Epithelial cell of proximal tubule (primary cell): Measurements from ENCODE around the gene LRRTM2. TPM values are rescaled to one million over a fixed set of nuclear protein-coding genes. Genes with fewer than 3 reads are reported as not detected.

Experiments used
- DNase-seq: peaks from one replicate; pipeline ENCODE4 v3.0.0-alpha.2; 2011; ENCODE audit warnings: low read depth
- H3K4me3 ChIP-seq: 2 replicates; pipeline ENCODE4 v1.5.1; 2011; ENCODE audit warnings: low read depth, mild to moderate bottlenecking, low read length
- total RNA-seq: library from RNA; depleted of rRNA; stranded (reverse); fragments of >200 nt; gene quantifications from 2 replicates; pipeline ENCODE4 v1.2.3, GENCODE V29; 2015
- TF ChIP-seq, protein P1 (sequence below): conservative IDR thresholded peaks from 2 replicates; pipeline ENCODE4 v1.5.1; 2012; ENCODE audit warnings: low read depth, mild to moderate bottlenecking, low read length

Gene LRRTM2
- total RNA-seq, 1 donor from 2014 or later, result not detected

DNA sequence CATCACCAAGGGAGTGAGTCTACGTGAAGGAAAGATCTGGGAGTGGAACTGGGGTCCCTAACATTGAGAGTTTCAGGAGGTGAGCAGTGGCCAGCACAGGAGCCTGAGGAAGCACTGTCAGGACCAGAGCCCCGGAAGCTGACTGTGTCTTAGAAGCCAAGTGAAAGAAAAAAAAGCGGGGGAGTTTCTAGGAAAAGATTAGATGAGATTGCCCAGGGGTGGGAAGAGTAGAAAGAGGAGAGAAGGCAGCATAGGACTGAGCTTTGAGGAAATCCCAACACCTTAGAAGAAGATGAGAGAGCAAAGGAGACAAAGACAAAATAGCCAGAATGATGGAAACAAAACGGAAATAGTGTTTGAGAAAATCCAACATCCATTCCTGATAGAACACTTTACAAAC lies 37.0 kb upstream of the LRRTM2 start:
- no peak overlapping the region for H3K4me3 ChIP-seq
- TF ChIP-seq, protein P1, sequence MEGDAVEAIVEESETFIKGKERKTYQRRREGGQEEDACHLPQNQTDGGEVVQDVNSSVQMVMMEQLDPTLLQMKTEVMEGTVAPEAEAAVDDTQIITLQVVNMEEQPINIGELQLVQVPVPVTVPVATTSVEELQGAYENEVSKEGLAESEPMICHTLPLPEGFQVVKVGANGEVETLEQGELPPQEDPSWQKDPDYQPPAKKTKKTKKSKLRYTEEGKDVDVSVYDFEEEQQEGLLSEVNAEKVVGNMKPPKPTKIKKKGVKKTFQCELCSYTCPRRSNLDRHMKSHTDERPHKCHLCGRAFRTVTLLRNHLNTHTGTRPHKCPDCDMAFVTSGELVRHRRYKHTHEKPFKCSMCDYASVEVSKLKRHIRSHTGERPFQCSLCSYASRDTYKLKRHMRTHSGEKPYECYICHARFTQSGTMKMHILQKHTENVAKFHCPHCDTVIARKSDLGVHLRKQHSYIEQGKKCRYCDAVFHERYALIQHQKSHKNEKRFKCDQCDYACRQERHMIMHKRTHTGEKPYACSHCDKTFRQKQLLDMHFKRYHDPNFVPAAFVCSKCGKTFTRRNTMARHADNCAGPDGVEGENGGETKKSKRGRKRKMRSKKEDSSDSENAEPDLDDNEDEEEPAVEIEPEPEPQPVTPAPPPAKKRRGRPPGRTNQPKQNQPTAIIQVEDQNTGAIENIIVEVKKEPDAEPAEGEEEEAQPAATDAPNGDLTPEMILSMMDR, result no peak
- no peak for DNase-seq

DNA sequence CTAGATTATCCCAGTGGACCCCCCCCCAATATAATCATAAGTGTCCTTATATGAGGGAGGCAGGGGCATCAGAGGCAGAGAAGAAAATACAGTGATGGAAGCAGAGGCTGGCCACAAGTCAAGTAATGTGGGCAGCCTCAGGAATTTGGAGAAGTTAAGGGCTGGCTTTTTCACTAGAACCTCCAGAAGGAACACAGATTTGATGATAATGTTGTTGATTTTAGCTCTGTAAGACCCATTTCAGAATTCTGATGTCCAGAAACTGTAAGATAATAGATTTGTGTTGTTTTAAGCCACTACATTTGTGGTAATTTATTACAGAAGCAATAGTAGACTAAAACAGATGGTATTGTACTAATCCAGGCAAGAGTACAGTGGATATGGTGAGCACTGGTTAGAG lies 36.3 kb upstream of the LRRTM2 start:
- H3K4me3 ChIP-seq, result no peak overlapping the region
- TF ChIP-seq, protein P1, result no peak
- no peak for DNase-seq

DNA sequence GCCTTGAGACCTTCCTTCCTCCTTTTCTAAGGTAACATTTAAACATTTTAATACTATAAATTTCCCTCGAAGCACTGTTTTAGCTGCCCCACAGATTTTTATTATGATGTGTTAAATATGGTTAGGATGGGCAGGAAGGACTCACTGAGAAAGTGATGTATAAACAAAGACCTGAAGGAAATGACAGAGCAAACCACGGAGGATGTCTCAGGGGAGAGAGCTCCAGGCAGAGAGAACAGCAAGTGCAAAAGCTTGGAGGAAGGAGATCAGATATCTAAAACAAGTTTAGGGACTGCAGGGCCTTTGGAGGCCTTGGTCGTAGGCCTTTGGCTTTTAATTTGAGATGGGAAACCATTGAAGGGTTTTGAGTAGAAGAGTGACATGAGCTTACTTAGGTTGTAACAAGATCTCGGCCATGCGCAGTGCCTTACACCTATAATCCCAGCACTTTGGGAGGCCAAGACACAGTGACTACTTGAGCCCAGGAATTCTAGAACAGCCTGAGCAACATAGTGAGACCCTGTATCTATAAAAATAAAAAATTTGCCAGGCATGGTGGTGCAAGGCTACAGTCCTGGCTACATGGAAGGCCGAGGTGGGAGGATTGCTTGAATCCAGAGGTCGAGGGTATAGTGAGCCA lies 35.5 kb upstream of the LRRTM2 start:
- H3K4me3 ChIP-seq, result no peak overlapping the region
- TF ChIP-seq, protein P1, result no peak
- DNase-seq, result no peak

DNA sequence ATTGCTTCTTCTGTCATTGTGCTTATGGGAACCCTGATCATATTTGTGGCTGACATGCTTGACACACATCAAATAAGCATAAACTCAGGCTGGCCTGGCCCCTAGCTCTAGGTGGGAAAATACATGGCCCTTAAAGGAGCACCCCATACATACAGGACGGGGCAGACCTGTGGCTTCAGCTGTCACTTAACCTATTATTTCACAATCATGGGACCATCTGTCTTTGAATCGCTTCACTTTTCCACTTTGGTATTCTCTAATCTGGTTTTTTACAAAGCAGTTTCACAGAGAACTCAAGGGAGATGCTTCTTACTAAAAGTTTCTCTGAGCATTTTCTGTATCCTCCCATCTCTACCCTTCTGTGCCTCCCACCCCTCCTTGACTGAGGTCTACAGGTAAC lies 34.6 kb upstream of the LRRTM2 start:
- H3K4me3 ChIP-seq, result no peak overlapping the region
- DNase-seq, result no peak
- TF ChIP-seq, protein P1, result no peak

DNA sequence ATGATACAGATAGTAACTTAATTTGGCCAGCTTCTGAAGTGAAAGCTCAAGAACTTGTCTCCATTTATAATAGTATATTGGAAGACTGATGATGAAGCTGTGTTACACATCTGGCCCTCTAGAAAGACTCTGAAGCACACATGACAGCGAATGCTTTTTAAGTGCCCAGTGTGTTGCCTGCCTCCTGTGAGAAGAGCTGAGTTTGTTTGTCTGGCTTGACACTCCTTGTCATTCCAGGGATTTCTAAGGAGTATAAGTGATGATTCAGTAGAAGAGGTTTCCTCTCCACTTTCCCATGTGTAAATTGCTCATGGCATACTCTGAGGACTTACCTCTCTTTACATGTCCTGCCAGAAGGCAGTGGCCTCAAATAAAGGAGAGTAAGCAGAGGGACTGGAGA lies 30.4 kb upstream of the LRRTM2 start:
- peak; percentile 65 for DNase-seq
- TF ChIP-seq, protein P1, result no peak

DNA sequence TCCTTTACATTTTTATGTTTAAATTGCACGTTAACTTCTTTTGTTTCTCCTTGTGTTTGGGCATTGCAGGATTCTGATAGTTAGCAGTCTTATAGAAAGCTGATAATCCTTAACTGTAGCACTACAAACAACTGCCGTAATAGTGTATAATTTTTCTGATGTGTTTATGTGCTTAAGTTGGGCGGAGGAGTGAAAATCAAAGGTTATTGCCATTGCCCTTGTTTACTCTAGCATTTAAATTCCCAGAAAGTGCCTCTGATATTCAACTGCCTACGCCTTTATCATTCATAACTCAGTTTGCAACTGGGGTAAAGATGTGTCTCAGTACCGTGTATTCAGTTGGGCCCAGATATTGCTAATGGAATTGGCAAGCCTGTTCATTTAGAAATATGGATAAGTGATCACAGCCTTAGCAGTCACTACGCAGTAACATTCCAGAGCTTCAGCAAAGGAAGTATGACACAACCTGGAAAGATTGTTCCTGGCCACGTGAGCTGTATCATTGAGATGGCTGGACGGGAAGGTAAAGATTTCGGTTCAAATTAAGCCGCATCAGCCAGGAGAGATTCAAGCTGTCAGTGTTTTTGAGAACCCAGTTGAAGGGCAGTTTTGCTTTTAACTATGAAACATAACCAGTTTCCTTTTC lies 28.1 kb upstream of the LRRTM2 start:
- TF ChIP-seq, protein P1, result no peak
- no peak for DNase-seq
- H3K4me3 ChIP-seq, result no peak overlapping the region

More for the DNA sequence above, 30.4 kb upstream of the LRRTM2 start:
- no peak overlapping the region for H3K4me3 ChIP-seq

DNA sequence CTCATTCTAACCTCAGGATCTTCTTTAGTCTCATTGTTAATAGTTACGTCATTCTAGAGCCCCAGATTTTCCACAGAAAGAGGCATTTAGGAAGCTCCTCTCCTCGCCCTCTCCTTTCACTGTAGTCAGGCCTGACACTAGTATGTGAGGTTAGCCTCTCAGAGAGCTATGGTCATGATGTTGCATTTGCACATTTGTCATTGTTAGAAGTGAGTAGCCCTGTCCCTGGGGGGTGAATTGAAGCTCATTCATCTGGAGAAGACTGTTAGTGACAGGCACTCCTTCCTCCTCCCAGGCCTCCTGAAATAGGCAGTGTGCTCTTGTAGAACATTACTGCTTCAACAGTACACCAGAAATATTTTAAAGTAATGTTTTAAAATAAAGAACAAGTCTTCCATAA lies 26.6 kb upstream of the LRRTM2 start:
- H3K4me3 ChIP-seq, result no peak overlapping the region
- no peak for DNase-seq
- TF ChIP-seq, protein P1, result no peak
